Peyer's patch (tissue), 4 donors: ENCODE data around the gene BEGAIN. TPM values are rescaled to one million over a fixed set of nuclear protein-coding genes. Genes with fewer than 3 reads are reported as not detected.

Experiments
- DNase-seq, 3 donors: peaks; one replicate each; pipeline ENCODE4 v3.0.0-alpha.2; 2017 to 2019
- H3K27ac ChIP-seq, 4 donors: fragments of 200-600 bp; sonication (generic); one replicate each; pipeline ENCODE4 v1.5.1; 2016 to 2019
- H3K27me3 ChIP-seq, 2 donors: fragments of 200-600 bp; sonication (generic); one replicate each; pipeline ENCODE4 v1.5.1; 2019
- H3K36me3 ChIP-seq, 3 donors: fragments of 200-600 bp; sonication (generic); one replicate each; pipeline ENCODE4 v1.5.1; 2016 to 2019
- H3K4me1 ChIP-seq, 4 donors: fragments of 200-600 bp; sonication (generic); one replicate each; pipeline ENCODE4 v1.5.1; 2016 to 2019
- H3K4me3 ChIP-seq, 4 donors: fragments of 200-600 bp; sonication (generic); 1 replicate in 3 of 4; 2 replicates in 1 of 4; pipeline ENCODE4 v1.5.1; 2016 to 2019; ENCODE audit warnings: mild to moderate bottlenecking in 1 of 4
- H3K9me3 ChIP-seq, 4 donors: fragments of 200-600 bp; sonication (generic); one replicate each; pipeline ENCODE4 v1.5.1; 2016 to 2019; ENCODE audit warnings: mild to moderate bottlenecking in 1 of 4
- POLR2A ChIP-seq, 2 donors: fragments of 450-650 bp; IDR thresholded peaks; one replicate each; pipeline ENCODE4 v1.5.1; 2017; ENCODE audit warnings: antibody characterized with exemption in 2 of 2, mild to moderate bottlenecking in 2 of 2, moderate library complexity in 2 of 2
- total RNA-seq, 4 donors: library from RNA; depleted of rRNA; stranded (reverse); fragments of >200 nt; gene quantifications; one replicate each; pipeline ENCODE4 v1.1.0, GENCODE V29; 2016
- TF ChIP-seq, protein P1 (sequence below), 6 experiments: fragments of 450-650 bp in 4 of 6; fragments of 200-600 bp in 2 of 6; sonication (generic) in 1 of 6; IDR thresholded peaks; one replicate each; pipeline ENCODE4 v1.5.1; 2017 to 2019; ENCODE audit warnings: antibody characterized with exemption in 6 of 6, mild to moderate bottlenecking in 3 of 6, moderate library complexity in 1 of 6

BEGAIN gene
- total RNA-seq, 4 donors from 2014 or later = 1.6 to 31.8 (median 6.6) TPM; not detected in 1

DNA sequence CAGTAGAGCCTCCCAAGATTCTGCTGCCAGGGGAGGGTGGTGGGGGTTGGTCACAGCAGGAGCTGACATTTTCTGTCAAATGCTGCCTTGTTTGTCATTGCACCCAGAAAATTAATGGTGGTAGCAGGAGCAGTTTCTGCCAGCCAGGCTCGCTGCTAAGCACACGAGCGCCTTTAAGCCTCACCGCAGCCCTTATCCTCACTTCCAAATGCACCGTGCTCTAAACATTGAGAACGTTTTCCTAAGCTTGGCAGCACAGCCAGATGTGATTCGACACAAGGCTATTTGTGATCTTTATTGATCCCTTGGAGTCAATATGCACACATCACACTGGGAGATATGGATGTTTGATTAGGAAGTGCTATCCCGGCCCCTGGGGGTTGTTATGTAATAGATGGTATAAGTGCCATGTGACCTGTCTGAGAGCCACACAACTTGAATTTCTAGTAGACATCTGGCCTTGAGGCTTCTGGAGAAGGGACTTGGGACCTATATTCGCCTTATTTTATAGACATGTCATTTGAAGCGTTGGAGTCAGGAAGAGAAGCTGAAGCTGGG, 31.6 kb upstream of the BEGAIN start:
- DNase-seq = peak in 1 of 3 donors; percentile 28

DNA sequence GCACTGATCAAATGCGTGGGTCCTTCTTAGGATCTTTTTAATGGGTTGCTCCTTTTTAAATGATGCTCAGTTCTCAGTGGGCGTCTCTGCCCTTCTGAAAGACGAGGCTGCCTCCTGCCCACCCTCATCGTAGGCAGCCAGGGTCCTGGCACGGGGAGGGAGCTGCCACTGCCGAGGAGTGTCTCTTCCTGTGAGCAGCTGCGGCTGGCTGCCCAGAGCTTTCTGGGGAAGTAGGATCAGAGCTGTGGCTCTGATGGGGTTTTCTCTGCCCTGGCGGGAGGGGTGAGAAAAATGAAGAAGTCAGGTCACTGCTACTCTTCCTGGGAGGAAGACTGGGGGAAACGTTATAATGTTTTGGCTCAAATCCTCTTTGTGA, 31.1 kb upstream of the BEGAIN start:
- peak in 2 of 3 donors; percentile 41 to 47 for DNase-seq
- no peaks in the 10 kb centered on the region for H3K36me3 ChIP-seq
- no peaks in the 10 kb centered on the region for H3K27me3 ChIP-seq
- TF ChIP-seq, protein P1, sequence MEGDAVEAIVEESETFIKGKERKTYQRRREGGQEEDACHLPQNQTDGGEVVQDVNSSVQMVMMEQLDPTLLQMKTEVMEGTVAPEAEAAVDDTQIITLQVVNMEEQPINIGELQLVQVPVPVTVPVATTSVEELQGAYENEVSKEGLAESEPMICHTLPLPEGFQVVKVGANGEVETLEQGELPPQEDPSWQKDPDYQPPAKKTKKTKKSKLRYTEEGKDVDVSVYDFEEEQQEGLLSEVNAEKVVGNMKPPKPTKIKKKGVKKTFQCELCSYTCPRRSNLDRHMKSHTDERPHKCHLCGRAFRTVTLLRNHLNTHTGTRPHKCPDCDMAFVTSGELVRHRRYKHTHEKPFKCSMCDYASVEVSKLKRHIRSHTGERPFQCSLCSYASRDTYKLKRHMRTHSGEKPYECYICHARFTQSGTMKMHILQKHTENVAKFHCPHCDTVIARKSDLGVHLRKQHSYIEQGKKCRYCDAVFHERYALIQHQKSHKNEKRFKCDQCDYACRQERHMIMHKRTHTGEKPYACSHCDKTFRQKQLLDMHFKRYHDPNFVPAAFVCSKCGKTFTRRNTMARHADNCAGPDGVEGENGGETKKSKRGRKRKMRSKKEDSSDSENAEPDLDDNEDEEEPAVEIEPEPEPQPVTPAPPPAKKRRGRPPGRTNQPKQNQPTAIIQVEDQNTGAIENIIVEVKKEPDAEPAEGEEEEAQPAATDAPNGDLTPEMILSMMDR (IDR thresholded peaks at IDR 0.05) = no peak
- no peaks in the 10 kb centered on the region for H3K9me3 ChIP-seq
- no peak overlapping the region for H3K27ac ChIP-seq
- peaks cover 0 to 20% (median 0%) of the 10 kb centered on the region in 4 donors for H3K4me1 ChIP-seq
- no peak overlapping the region for H3K4me3 ChIP-seq

More for the DNA sequence above, 31.6 kb upstream of the BEGAIN start:
- Histone ChIP-seq H3K27ac (no peak overlapping the region), H3K4me3 (no peak overlapping the region), H3K27me3 (no peaks in the 10 kb centered on the region), H3K9me3 (no peaks in the 10 kb centered on the region), H3K4me1 (peaks cover 0 to 20% (median 0%) of the 10 kb centered on the region in 4 donors), H3K36me3 (no peaks in the 10 kb centered on the region)
- TF ChIP-seq, protein P1 (IDR thresholded peaks at IDR 0.05) = no peak
- no peak for TF ChIP-seq POLR2A (IDR thresholded peaks at IDR 0.05)

DNA sequence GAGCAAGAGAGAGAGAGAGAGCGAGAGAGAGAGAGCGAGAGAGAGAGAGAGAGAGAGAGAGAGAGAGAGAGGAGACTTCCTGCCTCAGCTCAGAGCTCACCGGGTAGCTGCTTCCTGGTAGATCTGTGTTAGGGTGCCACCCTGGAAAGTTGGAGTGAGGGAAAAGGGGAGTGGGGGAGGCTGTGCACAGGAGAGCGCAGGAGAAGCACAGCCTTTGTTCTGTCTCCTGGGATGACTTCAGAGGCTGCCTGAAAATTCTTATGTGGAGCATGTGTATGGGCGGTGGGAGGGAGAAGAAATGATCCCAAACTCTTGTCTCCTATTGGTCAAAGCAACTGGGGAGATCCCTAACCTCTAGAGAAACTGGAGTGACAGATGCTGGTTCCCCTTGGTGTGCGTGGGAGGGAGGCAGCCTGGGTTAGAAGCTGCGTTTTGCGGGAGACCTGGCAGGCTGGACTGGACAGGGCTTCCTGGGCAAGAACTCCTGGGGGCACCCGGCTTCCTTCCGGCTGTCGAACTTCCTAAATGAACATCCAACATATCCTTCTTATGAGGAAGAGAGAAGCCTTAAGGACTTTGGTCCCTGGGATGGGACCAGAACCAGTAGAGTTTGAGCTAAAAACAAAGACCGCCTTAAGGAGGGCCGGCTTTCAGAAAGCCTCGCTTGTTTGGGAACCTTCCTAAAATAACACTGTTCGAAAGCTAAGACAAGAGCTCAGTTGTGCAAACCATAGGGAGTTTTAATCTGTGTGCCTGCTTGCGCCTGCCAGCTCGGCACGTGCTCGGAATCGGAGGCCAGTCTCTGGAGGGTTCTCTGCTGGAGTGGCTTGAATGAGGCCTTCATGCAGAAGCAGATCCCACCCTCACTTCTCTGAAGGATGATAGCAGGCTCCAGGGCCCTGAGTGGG, 30.4 kb upstream of the BEGAIN start:
- peak in 1 of 3 donors; percentile 43 for DNase-seq
- TF ChIP-seq, protein P1 (IDR thresholded peaks at IDR 0.05) = peak in 2 of 6 experiments; percentile 30 to 38
- no peak for TF ChIP-seq POLR2A (IDR thresholded peaks at IDR 0.05)

DNA sequence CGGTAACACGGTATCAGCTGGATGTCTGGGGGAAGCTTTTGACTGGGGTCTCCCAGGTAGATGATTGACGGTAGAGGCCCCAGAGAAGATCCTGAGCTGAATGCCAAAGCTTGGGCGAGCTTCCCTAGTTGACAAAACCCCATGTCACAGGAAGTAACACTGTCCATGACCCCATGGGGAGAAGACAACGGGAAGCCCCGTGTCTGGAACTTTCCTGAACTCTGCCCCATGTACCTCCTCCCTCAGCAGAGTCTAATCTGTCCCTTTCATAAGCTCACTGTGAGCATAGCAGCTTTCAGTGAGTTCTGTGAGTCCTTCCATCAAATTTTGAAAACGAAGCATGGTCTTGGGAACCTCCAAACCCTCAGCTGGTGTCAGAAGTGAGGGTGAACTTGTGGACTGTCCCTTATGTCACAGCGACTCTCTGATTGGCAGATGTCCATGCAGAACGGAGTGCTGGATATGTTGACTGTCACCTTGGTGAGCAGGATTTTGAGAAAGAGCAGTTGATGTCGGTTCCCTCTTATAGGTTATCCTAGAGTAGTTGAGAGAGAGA, 29.7 kb upstream of the BEGAIN start:
- peaks cover 0 to 11% (median 0%) of the 10 kb centered on the region in 4 donors for H3K4me1 ChIP-seq
- no peak overlapping the region for H3K4me3 ChIP-seq
- no peaks in the 10 kb centered on the region for H3K27me3 ChIP-seq
- H3K9me3 ChIP-seq = no peaks in the 10 kb centered on the region
- peak in 1 of 3 donors; percentile 42 for DNase-seq
- no peak overlapping the region for H3K27ac ChIP-seq
- no peaks in the 10 kb centered on the region for H3K36me3 ChIP-seq
- TF ChIP-seq, protein P1 (IDR thresholded peaks at IDR 0.05) = no peak
- no peak for TF ChIP-seq POLR2A (IDR thresholded peaks at IDR 0.05)

More for the DNA sequence above, 30.4 kb upstream of the BEGAIN start:
- no peak overlapping the region for H3K4me3 ChIP-seq
- no peaks in the 10 kb centered on the region for H3K36me3 ChIP-seq
- peaks cover 0 to 19% (median 0%) of the 10 kb centered on the region in 4 donors for H3K4me1 ChIP-seq
- no peak overlapping the region for H3K27ac ChIP-seq
- no peaks in the 10 kb centered on the region for H3K27me3 ChIP-seq
- no peaks in the 10 kb centered on the region for H3K9me3 ChIP-seq

DNA sequence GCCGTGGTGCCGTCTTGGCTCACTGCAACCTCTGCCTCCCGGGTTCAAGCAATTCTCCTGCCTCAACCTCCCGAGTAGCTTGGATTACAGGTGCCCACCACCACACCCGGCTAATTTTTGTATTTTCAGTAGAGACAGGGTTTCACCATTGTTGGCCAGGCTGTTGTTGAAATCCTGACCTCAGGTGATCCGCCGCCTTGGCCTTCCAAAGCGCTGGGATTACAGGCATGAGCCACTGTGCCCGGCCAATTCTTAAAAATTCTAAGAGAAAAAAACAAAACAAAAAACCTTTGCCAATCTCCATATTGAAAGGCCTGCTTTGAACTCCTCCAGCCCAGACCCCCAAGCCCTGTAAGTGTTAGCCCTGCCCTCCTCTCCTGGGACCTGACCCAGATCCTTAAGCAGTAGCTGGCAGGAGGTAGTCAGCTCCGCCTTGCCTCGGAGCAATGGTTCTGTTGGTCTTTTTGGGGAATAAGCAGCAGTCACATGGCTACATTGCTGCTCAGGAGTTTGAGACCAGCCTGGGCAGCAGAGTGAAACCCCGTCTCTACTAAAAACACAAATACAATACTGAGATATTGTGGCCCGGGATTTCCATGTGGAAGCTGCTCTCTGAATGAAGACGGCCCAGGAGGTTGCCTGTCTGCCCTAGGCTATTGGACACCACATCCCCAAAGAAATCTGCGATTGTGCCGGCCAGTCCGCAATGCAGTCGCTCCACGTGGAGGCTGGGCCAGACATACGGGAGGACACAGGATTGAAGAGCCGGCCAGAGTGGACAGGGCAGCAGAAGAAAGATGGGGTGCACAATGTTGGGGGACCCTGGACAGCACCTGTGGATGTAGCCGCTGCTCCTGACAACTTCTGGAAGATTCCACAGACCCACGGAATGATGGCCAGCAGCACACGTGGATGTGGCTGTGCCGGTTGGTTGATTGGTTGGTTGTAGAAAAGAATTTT, 28.8 kb upstream of the BEGAIN start:
- no peaks in the 10 kb centered on the region for H3K9me3 ChIP-seq
- no peak overlapping the region for H3K4me3 ChIP-seq
- no peak overlapping the region for H3K27ac ChIP-seq
- H3K4me1 ChIP-seq = peaks cover 0 to 11% (median 0%) of the 10 kb centered on the region in 4 donors
- TF ChIP-seq, protein P1 (IDR thresholded peaks at IDR 0.05) = no peak
- no peak for TF ChIP-seq POLR2A (IDR thresholded peaks at IDR 0.05)
- peak in 1 of 3 donors; percentile 25 for DNase-seq
- H3K27me3 ChIP-seq = no peaks in the 10 kb centered on the region
- H3K36me3 ChIP-seq = no peaks in the 10 kb centered on the region
